ENCODE results near the gene PKP3. TPM values are rescaled to one million over a fixed set of nuclear protein-coding genes. Genes with fewer than 3 reads are reported as not detected.
"Not testable (repeated sequence)": the region's sequence is repeated elsewhere in the genome, so short reads cannot be mapped to it uniquely, and the experiment has no call there.

The PKP3 gene, protein sequence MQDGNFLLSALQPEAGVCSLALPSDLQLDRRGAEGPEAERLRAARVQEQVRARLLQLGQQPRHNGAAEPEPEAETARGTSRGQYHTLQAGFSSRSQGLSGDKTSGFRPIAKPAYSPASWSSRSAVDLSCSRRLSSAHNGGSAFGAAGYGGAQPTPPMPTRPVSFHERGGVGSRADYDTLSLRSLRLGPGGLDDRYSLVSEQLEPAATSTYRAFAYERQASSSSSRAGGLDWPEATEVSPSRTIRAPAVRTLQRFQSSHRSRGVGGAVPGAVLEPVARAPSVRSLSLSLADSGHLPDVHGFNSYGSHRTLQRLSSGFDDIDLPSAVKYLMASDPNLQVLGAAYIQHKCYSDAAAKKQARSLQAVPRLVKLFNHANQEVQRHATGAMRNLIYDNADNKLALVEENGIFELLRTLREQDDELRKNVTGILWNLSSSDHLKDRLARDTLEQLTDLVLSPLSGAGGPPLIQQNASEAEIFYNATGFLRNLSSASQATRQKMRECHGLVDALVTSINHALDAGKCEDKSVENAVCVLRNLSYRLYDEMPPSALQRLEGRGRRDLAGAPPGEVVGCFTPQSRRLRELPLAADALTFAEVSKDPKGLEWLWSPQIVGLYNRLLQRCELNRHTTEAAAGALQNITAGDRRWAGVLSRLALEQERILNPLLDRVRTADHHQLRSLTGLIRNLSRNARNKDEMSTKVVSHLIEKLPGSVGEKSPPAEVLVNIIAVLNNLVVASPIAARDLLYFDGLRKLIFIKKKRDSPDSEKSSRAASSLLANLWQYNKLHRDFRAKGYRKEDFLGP
- total RNA-seq, result 10 to 100 TPM in 1 of 8 experiments, 1 to 10 TPM in 3, under 1 TPM in 3, not detected in 1; 0.21 to 24.4 (median 3.2) TPM

DNA sequence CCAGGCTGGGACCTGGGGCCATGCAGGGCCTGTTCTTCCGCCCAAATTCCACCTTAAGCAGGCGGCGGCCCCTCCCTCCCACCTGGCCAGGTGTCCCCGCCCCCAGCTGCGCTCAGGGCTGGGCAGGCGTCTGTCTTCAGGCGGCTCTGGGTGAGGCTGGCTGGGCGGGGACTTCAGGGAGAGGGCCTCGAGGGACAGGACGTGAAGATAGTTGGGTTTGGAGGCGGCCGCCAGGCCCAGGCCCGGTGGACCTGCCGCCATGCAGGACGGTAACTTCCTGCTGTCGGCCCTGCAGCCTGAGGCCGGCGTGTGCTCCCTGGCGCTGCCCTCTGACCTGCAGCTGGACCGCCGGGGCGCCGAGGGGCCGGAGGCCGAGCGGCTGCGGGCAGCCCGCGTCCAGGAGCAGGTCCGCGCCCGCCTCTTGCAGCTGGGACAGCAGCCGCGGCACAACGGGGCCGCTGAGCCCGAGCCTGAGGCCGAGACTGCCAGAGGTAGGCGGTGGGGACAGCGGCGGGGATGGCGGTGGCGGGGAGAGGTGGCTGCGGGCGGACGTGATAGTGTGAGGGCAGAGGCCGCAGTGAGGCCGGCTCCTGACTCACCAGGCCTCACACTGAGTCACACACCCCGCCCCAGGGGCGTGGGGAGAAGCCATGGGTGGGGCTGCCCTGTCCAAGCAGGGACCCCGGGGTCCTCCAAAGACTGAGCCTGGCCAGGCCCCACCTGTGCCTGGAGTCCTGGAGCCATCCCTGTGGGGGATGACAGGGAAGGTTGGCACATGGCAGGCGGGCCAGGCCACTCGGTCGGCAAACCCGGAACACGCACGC lies at the start of gene PKP3:
Gene PKP3, plus strand, starts transcription at position 176 of the 824 bp plus-strand sequence. Its CDS starts 84 bp downstream, at position 260.
- WGBS, 10 experiments, result no CpG with 5 or more reads among the region's 57 CpGs
- Histone ChIP-seq H3K4me3 (no peak within 1 kb of the TSS), H3K4me1 (replicated peaks in 1 of 2) (peaks cover 7 to 17% of the 10 kb centered on the region in 2 donors), H3K27ac (no peak within 1 kb of the TSS)
- ATAC-seq (replicated peaks in 6 of 8), result peak in 4 of 8 experiments; percentile 9 to 71 (median 64)
- in situ Hi-C loops (cut with MboI; ENCODE audit: low pct_unique_long_range_greater_than_20kb in 2 of 9, low sequenced_read_pairs in 9 of 9, unreplicated experiment in 9 of 9), result no loop called here

DNA sequence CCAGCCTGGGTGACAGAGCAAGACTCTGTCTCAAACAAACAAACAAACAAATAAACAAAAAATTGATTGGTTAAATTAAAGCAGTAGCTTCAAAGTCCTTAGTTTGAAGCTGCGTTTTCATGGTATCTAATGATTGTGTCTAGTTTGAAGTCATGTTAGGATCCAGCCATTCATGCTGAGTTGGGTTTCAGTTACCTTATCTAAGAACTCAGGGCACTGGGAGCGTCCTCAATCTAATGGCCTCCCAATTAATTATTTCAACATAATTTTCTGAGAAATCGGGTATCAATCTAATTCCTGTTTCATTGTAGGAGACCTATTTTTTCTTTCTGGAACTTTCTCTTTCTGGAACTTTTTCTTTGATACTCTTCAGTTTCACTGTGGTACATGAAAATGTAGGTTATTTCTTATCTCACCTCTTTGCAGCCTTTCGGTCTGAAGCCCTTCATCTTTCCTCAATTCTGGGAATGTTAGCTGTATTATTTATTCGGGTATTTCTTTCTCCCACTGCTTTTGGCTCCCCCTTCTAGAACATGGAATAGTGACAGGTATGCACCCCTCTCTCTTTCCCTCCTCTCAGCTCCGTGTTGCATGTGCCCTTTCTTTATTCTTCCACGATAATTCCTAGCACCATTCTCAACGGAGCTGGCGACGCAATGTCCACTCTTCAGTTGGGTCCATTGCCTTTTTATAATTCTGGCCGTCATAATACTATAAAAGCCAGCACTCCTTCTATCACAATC lies 49.0 kb upstream of the PKP3 start:
- 75 to 98% (median 89%) methylated on average over 5 to 11 of the region's 11 CpGs for WGBS, 10 experiments
- in situ Hi-C loops (cut with MboI; ENCODE audit: low pct_unique_long_range_greater_than_20kb in 2 of 9, low sequenced_read_pairs in 9 of 9, unreplicated experiment in 9 of 9), result no loop called here
- Histone ChIP-seq H3K4me3 (no peak overlapping the region), H3K27ac (no peak overlapping the region), H3K4me1 (replicated peaks in 1 of 2) (peaks cover 0 to 3% of the 10 kb centered on the region in 2 donors)
- no peak for ATAC-seq (replicated peaks in 6 of 8)

- in situ Hi-C loops (cut with MboI; ENCODE audit: low pct_unique_long_range_greater_than_20kb in 2 of 9, low sequenced_read_pairs in 9 of 9, unreplicated experiment in 9 of 9), result no loop called here
- WGBS, 10 experiments, result 29 to 100% (median 83%) methylated on average over 1 to 3 of the region's 3 CpGs; no CpG with 5 or more reads in 1 of the 10 experiments
- no peak for ATAC-seq (replicated peaks in 6 of 8)
- peaks cover 0 to 3% of the 10 kb centered on the region in 2 donors for H3K4me1 ChIP-seq (replicated peaks in 1 of 2)
- no peak overlapping the region for H3K4me3 ChIP-seq
- H3K27ac ChIP-seq, result no peak overlapping the region
Measured at GRCh38 chr11:346529-346928, 47.5 kb upstream of the PKP3 start.

GRCh38 chr11:349270-349954 lies 44.6 kb upstream of the PKP3 start:
- ATAC-seq (replicated peaks in 6 of 8), result not testable (repeated sequence)
- 60 to 100% (median 90%) methylated on average over 1 to 6 of the region's 8 CpGs; no CpG with 5 or more reads in 3 of the 10 experiments for WGBS, 10 experiments

GRCh38 chr11:350033-350722 lies 43.8 kb upstream of the PKP3 start:
- in situ Hi-C loops (cut with MboI; ENCODE audit: low pct_unique_long_range_greater_than_20kb in 2 of 9, low sequenced_read_pairs in 9 of 9, unreplicated experiment in 9 of 9), result loop anchor here in 1 of 9 experiments (10.0 kb wide), 1 partner anchor 115 kb away; the partner anchor contains the start of genes PSMD13 and SIRT3
- WGBS, 10 experiments, result 30 to 100% (median 82%) methylated on average over 1 to 8 of the region's 16 CpGs; no CpG with 5 or more reads in 4 of the 10 experiments
- not testable (repeated sequence) for H3K27ac ChIP-seq; H3K4me3 ChIP-seq; ATAC-seq (replicated peaks in 6 of 8)
- peaks cover 0 to 13% of the 10 kb centered on the region in 2 donors for H3K4me1 ChIP-seq (replicated peaks in 1 of 2)

More at GRCh38 chr11:349270-349954, 44.6 kb upstream of the PKP3 start:
- H3K4me3 ChIP-seq; in situ Hi-C loops (cut with MboI; ENCODE audit: low pct_unique_long_range_greater_than_20kb in 2 of 9, low sequenced_read_pairs in 9 of 9, unreplicated experiment in 9 of 9); H3K27ac ChIP-seq: not testable (repeated sequence)
- H3K4me1 ChIP-seq (replicated peaks in 1 of 2), result peaks cover 0 to 12% of the 10 kb centered on the region in 2 donors

GRCh38 chr11:350723-351255 lies 43.2 kb upstream of the PKP3 start:
- Histone ChIP-seq H3K4me1 (replicated peaks in 1 of 2) (peaks cover 5 to 19% of the 10 kb centered on the region in 2 donors), H3K27ac (no peak overlapping the region), H3K4me3 (no peak overlapping the region)
- peak in 3 of 8 experiments; percentile 18 to 64 (median 59) for ATAC-seq (replicated peaks in 6 of 8)
- WGBS, 10 experiments, result 0 to 79% (median 64%) methylated on average over 1 to 9 of the region's 18 CpGs; no CpG with 5 or more reads in 4 of the 10 experiments
- in situ Hi-C loops (cut with MboI; ENCODE audit: low pct_unique_long_range_greater_than_20kb in 2 of 9, low sequenced_read_pairs in 9 of 9, unreplicated experiment in 9 of 9), result loop anchor here in 1 of 9 experiments (10.0 kb wide), 1 partner anchor 116 kb away; the partner anchor contains the start of genes PSMD13 and SIRT3

GRCh38 chr11:351411-351810 lies 42.6 kb upstream of the PKP3 start:
- Histone ChIP-seq H3K4me3 (no peak overlapping the region), H3K27ac (no peak overlapping the region), H3K4me1 (replicated peaks in 1 of 2) (peaks cover 5 to 20% of the 10 kb centered on the region in 2 donors)
- ATAC-seq (replicated peaks in 6 of 8), result no peak
- 67 to 100% (median 88%) methylated on average over 1 to 6 of the region's 14 CpGs; no CpG with 5 or more reads in 6 of the 10 experiments for WGBS, 10 experiments
- in situ Hi-C loops (cut with MboI; ENCODE audit: low pct_unique_long_range_greater_than_20kb in 2 of 9, low sequenced_read_pairs in 9 of 9, unreplicated experiment in 9 of 9), result loop anchor here in 1 of 9 experiments (10.0 kb wide), 1 partner anchor 117 kb away; the partner anchor contains the start of genes PSMD13 and SIRT3

GRCh38 chr11:352456-353031 lies 41.5 kb upstream of the PKP3 start:
- Histone ChIP-seq H3K4me1 (replicated peaks in 1 of 2) (peaks cover 5 to 20% of the 10 kb centered on the region in 2 donors), H3K27ac (no peak overlapping the region), H3K4me3 (no peak overlapping the region)
- in situ Hi-C loops (cut with MboI; ENCODE audit: low pct_unique_long_range_greater_than_20kb in 2 of 9, low sequenced_read_pairs in 9 of 9, unreplicated experiment in 9 of 9), result loop anchor here in 1 of 9 experiments (10.0 kb wide), 1 partner anchor 118 kb away; the partner anchor contains the start of genes PSMD13 and SIRT3
- no peak for ATAC-seq (replicated peaks in 6 of 8)
- 91 to 100% (median 96%) methylated on average over 1 to 11 of the region's 12 CpGs; no CpG with 5 or more reads in 2 of the 10 experiments for WGBS, 10 experiments

- H3K4me3 ChIP-seq, result no peak overlapping the region
- in situ Hi-C loops (cut with MboI; ENCODE audit: low pct_unique_long_range_greater_than_20kb in 2 of 9, low sequenced_read_pairs in 9 of 9, unreplicated experiment in 9 of 9), result loop anchor here in 1 of 9 experiments (10.0 kb wide), 1 partner anchor 119 kb away; the partner anchor contains the start of genes PSMD13 and SIRT3
- 0 to 85% (median 37%) methylated on average over 1 to 14 of the region's 16 CpGs for WGBS, 10 experiments
Measured at GRCh38 chr11:353179-353873, 40.7 kb upstream of the PKP3 start.

More at GRCh38 chr11:353179-353873, 40.7 kb upstream of the PKP3 start:
- peaks cover 9 to 27% of the 10 kb centered on the region in 2 donors for H3K4me1 ChIP-seq (replicated peaks in 1 of 2)
- peak overlapping the region in 1 of 2 donors; percentile 27 for H3K27ac ChIP-seq
- ATAC-seq (replicated peaks in 6 of 8), result peak in 5 of 8 experiments; percentile 11 to 69 (median 29)
